Measurements from ENCODE around the gene CCDC30.
"Not testable (repeated sequence)": the region's sequence is repeated elsewhere in the genome, so short reads cannot be mapped to it uniquely, and the experiment has no call there.

The CCDC30 gene

DNA sequence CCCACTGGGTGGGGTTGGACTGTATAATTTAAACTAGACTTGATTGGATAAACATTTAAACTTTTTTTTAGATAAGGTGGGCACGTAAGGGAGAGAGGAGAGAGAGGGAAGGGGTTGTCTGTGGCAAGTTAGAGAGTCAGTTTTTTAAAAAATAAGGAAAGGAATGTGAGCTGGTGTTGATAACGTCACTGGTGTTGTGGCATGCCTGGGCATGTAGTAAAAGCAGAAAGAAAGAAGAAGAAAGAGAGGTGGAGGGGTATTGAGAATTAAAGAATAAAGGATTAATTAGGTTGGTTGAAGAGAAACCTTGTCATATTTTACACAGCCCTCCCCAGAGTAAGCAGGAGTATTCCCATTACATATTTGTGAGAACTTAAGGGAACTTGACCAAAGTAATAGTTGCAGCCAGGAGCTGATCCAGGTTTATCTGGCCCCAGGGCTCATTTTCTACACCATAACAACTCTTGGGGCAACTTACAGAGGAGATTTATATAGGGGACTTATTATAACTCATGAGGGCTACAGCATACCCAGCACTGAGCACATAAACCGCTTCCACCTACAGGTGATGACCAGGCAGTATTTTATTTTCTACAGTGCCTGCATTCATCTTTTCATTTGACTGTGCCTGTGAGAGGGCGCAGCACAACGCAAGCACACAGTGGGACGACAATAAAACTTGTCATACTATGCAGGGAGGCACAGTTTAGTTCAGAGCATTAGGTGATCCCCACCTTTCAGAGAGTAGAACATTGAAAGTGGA, 70.2 kb downstream of the CCDC30 start:
- DNase-seq, result no peak

DNA sequence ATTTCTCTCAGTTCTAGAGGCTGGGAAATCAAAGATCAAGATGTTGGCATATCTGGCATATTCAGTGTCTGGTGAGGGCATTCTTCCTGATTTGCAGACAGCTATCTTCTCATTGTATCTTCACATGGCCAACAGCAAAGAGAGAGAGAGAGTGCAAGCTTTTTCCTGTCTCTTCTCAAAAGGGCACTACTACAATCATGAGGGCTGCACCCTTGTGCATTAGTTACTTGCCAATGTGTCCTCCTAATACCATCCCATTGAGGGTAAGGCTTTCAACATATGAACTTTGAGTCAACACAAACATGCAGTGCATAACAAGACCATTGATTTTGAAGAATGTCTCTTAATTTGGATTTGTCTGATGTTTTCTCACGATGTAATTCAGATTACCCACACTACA, 78.0 kb downstream of the CCDC30 start:
- DNase-seq, result no peak

DNA sequence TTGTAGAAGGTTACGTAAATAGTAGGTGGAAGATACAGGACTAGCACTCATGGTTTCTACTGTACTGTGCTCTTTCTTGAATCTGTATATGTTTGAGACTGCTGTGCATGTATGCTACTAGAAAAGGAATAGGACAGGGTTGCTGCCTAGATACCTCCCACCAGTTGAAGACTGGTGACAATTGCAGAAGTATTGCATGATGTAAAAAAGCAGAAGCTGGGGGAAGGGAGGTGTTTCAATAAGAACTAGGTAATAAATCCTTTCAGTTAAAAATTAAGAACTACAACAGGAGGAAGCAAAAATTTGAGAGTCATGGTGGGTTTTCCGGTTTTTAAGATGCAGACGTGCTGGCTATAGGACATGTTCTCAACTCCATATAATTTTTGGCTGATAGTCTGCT, 88.1 kb downstream of the CCDC30 start:
- no peak for DNase-seq

DNA sequence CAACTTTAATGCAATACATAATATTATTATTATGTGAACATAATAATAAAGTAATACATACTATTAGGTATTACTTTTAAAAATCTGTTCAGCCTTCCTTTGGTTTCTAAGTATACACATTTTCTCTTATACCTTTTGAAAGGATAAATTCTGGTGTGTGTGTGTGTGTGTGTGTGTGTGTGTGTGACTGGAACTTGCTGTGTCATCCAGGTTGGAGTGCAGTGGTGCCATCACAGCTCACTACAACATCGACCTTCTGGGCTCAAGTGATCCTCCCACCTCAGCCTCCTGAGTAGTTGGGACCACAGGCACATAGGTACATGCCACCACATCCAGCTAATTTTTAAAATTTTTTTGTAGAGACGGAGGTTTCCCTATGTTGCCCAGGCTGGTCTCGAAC, 88.5 kb downstream of the CCDC30 start:
- no peak for DNase-seq

DNA sequence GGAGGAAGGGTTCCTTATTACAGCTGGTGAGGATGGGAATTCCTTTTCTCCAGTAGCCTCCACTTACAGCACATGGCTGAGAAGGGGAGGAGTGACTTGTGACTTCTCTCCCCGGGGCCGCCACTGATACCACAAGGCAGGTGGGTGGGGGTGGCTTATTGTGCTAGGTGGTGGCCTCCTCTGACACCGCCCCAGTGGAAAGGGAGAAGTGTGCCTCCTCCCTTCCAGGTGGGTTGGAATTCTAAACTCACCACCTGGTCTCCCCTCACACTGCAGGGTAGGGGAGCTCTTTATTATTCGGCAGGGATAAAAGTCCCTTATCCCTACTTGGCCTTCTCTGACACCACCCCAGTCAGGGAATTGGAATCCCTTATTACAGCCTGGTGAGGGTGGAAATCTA, 89.5 kb downstream of the CCDC30 start:
- no peak for DNase-seq

DNA sequence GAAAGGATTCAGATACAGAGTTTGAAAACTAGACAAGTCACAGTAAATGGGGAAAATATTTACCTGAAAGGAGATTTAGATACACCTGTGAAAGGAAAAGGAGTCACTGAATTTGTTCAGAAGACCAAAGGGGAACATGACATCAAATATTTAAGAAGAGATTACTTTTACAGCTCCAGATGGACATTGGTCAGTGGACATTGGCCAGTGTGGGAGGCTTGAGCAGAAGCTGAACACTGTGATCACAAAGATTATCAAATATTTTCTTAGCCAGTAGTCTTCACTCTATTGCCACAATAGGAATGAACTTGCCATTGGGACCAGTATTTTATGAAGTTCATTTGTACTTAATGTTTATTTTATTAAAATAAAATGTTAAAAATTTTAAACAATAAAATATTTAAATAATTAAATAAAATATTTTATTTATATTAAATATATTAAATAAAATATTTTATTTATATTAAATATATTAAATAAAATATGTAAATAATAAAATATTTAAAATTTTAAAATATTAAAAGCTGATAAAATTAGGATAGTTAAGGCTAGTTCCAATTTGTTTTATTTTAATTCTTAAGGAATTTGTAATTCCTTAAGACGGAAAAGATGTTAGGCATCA, 94.3 kb downstream of the CCDC30 start:
- no peak for DNase-seq

DNA sequence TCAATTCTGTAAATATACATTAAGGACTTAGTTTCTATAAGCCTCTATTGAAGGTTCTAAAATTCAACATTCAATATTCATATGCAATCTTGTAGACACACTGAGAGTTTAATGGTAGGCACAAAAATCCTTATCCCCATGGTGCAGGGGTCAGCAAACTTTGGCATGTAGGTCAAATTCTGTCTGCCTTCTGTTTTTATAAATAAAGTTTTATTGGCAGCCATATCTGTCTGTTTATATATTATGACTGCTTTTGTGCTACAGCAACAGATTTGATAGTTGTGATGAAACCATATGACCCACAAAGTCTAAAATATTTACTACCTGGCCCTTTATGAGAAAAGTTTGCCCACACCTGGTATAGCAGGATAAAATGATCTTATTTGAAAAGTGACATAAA, 104.0 kb downstream of the CCDC30 start:
- DNase-seq, result no peak

DNA sequence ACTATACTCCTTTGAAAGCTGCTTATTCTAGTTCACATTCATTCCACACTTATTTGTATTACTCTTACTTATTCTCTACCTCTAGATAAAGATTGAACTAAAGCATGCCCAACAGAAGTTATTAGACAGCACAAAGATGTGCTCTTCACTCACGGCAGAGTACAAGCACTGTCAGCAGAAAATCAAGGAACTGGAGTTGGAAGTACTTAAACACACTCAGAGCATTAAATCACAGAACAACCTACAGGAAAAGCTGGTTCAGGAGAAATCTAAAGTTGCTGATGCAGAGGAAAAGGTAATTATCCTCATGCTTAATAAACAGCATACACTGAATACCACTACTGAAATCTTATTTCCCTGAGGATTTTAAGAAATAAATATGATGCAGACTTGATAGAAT, 113.8 kb downstream of the CCDC30 start:
- DNase-seq, result no peak

DNA sequence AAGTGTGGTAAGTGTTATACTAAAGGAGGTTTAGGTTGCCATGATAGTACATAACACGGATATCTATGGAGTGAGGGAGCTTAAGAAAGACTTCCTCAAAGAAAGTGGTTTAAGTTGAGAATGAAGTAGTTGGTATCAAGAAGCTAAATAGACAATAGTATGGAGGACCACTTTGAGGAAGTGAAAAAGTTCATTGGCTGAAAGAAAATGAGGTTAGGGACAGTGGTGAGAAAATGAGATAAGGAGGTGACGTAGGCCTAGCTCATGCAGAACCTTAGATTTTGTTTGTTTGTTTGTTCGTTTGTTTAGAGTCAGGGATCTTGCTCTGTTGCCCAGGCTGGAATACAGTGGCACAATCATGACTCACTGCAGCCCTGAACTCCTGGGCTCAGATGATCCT, 122.9 kb downstream of the CCDC30 start:
- no peak for DNase-seq

DNA sequence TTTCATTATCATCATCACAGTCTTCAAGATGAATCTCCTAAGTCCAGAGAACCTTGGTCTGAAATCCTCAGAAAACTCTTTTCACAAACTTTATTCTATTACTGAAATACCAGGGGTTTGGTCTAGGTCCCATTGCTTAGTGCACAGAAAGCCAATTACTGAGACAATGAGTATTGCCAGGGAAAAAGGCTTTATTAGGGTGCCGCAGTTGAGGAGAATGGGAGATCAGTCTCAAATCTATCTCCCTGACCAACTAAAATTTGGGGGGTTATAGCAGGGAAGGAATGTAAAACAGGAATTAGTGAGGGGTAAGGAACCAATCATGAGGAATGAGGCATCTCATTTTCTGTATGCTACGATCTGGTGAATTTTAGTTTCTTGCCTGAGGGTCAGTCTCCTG, 124.7 kb downstream of the CCDC30 start:
- no peak for DNase-seq

DNA sequence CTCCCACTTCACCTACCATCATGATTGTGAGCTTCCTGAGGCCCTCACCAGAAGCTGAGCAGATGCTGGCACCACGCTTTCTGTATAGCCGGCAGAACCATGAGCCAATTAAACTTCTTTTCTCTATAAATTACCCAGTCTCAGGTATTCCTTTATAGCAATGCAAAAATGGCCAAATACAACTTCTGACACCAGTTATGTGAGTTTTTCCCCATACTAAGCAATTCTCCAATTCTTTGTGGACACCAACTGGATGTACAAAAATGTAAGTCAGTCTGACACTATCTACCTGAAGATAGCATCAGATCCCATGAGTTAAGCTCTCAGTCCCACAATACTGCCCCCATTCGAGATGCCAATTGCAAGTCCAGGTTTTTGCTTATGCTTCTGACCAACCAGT, 129.7 kb downstream of the CCDC30 start:
- no peak for DNase-seq

DNA sequence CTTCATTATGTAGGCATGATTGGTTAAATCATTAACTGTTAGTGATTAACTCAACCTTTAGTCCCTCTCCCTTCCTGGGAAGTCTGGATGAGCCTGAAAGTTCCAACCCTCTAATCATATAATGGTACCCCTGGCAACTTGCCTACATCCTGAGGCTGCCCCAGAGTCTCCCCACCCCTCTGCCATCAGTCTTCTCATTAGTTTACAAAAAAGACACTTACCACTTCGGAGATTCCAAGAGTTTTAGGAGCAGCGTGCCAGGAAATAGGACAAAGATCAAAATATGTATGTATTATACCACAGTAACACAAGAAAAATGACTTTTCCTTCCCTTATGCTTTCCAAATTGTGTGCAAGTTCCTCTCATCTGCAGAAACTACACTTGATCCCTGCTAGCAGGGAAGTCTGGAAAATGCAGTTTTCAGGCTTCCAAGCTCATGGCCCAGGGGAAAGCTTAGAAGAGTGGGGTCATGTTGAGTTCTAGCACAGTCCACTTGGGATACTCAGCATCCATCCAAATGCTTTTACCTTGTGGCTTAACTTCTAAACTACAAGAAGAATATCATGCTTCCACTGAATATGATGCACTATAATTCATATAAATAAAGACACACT, 130.5 kb downstream of the CCDC30 start:
- DNase-seq, result no peak

DNA sequence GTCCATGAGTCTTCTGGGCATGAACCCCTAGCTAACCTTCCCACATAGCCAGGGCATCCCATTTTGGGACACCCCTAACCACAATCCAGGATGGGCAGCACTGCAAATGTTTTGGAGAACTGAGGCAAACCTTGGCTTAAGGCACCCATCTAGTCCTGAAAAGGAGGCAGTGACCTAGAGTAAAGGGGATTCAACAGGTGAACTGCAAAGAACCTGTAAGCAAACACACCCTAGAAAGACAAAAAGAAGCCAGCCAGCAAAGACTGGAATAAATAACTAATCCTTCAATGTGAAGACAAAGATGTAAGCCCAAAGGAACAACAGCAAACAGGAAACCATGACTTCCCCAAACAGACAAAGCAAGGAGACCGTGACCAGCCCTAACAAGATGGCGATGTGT, 138.4 kb downstream of the CCDC30 start:
- DNase-seq, result no peak

DNA sequence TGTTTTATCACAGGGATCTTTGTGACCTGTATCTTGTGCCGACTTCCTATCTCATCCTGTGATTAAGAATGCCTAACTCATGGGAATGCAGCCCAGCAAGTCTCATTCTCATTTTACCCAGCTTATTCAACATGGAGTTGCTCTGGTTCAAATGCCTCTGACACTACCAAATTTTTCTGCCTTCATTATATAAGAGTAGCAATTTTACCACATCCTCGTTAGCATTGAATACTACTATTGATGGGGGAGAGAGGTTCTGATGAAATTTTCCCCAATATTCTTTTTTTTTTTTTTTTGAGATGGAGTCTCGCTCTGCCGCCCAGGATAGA, 150.7 kb downstream of the CCDC30 start:
- DNase-seq, result no peak

DNA sequence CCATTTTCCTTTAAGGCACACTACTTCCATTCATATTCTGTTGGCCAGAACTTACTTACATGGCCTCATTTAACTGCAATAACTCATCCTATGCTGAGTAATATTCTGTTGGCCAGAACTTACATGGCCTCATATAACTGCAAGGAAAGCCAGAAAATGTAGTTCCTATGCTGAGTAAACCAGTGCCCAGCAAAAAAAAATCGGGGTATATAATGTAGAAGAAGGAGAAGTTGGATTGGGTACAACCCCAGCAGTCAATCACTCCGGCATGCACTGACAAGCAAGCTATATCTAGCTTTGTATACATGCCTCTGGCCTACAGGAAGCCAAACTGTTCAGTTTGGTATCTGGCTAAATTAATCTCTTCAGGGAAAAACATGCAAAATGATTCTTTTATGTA, 155.8 kb downstream of the CCDC30 start:
- DNase-seq, result no peak

DNA sequence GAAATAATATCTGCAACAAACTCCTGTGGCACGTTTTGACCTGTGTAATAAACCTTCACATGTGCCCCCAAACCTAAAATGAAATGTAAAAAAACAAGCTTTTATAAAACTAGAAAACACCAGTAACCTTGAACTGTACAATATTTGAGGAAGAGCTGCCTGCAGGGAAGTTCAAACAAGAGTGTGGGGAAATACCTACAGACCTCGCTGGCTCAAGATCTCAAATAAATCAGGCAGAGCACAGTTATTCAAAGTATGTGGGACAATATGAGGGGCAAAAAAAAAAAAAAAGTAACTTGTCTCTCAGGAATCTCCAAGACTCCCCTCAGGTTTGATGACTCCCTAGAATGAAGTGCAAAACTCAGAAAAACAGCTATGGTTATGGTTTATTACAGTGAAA, 157.2 kb downstream of the CCDC30 start:
- no peak for DNase-seq

DNA sequence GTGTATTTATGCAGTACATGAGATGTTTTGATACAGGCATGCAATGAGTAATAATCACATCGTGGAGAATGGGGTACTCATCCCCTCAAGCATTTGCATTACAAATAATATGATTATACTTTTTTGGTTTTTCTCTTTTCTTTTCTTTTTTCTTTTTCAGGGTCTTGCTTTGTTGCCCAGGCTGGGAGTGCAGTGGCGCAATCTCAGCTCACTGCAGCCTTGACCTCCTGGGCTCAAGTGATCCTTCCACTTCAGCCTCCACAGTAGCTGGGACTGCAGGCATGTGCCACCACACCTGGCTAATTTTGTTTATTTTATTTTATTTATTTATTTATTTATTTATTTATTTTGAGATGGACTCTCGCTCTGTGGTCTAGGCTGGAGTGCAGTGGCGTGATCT, 158.1 kb downstream of the CCDC30 start:
- DNase-seq, result not testable (repeated sequence)

DNA sequence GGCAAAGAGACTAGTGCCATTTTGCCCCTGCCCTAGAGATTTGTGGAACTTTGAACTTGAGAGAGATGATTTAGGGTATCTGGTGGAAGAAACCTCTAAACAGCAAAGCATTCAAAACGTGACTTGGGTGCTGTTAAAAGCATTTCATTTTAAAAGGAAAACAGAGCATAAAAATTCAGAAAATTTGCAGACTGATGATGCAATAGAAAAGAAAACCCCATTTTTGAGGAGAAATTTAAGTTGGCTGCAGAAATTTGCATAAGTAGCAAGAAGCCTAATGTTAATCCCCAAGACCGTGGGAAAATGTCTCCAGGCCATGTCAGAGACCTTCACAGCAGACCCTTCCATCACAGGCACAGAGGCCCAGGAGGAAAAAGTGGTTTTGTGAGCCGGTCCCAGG, 164.1 kb downstream of the CCDC30 start:
- not testable (repeated sequence) for DNase-seq

DNA sequence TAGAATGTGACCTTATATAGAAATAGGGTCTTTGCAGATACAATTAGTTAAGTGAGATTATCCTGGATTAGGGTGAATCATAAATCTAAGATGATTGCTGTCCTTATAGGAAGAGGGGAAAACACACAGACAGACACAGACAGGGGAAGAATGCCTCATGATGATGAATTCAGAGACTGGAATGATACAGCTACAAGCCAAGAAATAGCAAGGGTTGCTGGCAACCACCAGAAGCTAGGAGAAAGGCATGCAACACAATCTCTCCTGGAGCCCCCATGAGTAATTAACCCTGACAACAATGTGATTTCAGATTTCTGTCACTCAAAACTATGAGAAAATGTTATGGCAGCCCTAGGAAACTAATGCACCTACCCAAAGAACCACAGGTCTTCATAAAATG, 176.0 kb downstream of the CCDC30 start:
- no peak for DNase-seq

DNA sequence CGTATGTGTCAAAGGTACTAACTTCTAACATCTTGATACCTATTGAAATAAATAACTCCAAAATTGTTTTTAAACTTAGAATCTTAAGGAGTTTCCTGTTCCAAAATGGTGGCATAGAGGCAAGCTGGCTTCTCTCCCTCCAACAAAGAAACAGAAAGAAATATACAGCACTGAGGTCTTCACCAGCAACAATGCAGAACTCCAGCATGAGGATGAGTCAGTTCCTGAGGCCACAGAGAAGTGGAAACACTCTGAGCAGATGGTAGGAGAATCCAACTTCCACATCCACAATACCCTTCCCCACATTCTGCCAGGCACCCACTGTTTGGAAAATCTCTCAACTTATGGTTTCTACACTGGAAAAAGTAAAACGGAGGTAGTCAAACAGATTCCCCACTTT, 183.0 kb downstream of the CCDC30 start:
- DNase-seq, result no peak

DNA sequence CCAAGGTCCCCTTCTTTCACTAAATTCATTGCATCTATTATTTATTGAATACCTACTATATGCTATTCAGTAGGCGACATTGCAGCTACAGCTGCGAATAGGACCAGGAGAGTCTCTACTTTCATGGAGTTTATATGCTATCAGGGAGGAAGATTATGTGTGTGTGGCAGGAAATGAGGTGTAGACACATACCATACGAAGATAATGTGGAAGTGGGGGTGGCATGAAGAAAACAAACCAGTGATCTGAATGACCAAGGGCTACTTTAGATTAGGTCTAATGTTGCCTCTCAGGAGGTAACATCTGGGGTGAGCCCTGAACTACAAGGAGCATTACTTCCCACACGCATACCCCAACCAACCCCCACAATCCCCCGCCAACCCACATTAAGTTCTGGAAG, 194.1 kb downstream of the CCDC30 start:
- no peak for DNase-seq

DNA sequence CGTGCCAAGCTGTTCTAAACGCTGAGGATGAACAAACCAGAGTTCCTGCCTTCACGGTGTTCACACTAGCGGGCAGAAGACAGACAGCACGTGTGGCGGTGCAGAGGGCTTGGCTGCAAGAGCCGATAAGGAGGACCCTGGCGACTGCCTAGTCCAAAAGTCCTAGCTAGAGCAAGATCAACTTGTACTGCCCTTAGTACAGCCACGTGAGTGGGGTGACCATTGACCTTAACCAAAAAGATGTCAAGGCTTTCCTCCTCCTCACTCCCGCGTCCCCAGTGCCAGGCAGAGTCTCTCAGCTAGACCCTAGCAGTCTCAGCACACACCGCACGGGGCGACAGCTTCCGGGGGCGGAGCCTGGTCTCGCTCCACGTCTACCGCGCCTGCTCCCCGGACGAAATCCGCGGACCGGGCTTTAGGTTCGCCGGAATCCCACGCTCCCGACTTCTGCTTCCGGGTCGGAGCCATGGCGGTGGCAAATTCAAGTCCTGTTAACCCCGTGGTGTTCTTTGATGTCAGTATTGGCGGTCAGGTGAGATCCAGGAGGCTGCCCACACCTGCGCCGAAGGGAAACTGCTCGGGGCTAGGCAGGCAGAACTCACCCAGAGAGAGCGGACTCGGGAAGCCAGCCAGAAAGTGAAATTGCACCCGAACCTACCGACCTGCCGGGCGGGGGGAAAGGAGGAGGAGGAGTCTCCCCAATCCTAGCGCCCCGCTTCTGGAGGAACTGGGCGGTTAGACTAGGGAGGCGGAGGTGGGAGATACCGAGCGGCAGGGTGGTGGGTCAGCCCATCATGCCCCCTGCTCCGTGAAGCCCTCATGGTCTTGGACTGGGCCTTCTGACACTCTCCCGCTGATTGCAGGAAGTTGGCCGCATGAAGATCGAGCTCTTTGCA, 195.1 kb downstream of the CCDC30 start, which contains the start of gene PPIH:
Gene PPIH (plus strand): TSS at position 443 of the 896 bp plus-strand sequence. CDS start 24 bp downstream, at position 467.
- DNase-seq, result peak; percentile 46

DNA sequence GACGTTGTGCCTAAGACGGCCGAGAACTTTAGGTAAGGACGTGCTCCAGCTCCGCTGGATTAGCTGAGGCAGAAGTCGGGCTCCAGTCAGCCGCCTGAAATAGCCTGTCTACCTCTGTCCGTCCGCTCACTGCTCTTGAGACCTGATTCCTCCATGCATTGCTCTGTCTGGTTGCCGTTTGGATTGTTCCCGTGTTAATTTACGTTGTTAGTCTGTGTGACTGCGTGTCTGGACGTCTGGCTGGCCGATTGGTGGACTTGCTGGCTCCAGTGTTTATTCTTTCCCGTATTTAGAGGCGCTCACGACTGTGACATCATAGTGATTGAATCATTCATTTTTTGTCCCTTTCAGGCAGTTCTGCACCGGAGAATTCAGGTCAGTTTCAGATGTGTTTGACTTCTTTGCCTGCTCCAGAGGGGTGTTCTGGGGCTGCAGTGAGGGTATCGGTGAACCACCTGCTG, 195.8 kb downstream of the CCDC30 start:
- no peak for DNase-seq

Data from 8988T (cell line).